Prostate gland (tissue), 2 donors: ENCODE measurements around the gene CTDSPL2. TPM values are rescaled to one million over a fixed set of nuclear protein-coding genes. Genes with fewer than 3 reads are reported as not detected.

Source experiments
- DNase-seq: peaks from one replicate; pipeline ENCODE4 v3.0.0-alpha.2; 2019; ENCODE audit warnings: low spot score
- H3K27ac ChIP-seq, 2 donors: fragments of 200-600 bp; sonication (generic); 2 replicates each; pipeline ENCODE4 v1.5.1; 2017 to 2019
- H3K27me3 ChIP-seq: fragments of 200-600 bp; sonication (generic); replicated peaks from 2 replicates; pipeline ENCODE4 v1.5.1; 2019; ENCODE audit not compliant: insufficient read depth
- H3K36me3 ChIP-seq, 2 donors: fragments of 200-600 bp; sonication (generic); 1 replicate in 1 of 2; 2 replicates in 1 of 2; pipeline versions ENCODE4 v1.5.1 to v1.8.1; 2017 to 2019
- H3K4me1 ChIP-seq: fragments of 200-600 bp; sonication (generic); replicated peaks from 2 replicates; pipeline ENCODE4 v1.5.1; 2019
- H3K4me3 ChIP-seq, 2 donors: fragments of 200-600 bp; sonication (generic); 2 replicates each; pipeline ENCODE4 v1.5.1; 2017 to 2019
- H3K9me3 ChIP-seq: fragments of 200-600 bp; sonication (generic); 2 replicates; pipeline ENCODE4 v1.5.1; 2017
- POLR2A ChIP-seq: fragments of 450-650 bp; IDR thresholded peaks from one replicate; pipeline ENCODE4 v1.6.1; 2016; ENCODE audit warnings: antibody characterized with exemption, mild to moderate bottlenecking
- POLR2AphosphoS5 ChIP-seq: sonication (generic); formaldehyde crosslinking; IDR thresholded peaks from one replicate; pipeline ENCODE4 v1.6.1; 2017; ENCODE audit warnings: antibody characterized with exemption
- WGBS: methylation state at CpG from one replicate; pipeline ENCODE4 v1.1.5; 2018; 5-methylcytosine and 5-hydroxymethylcytosine counted together
- intact Hi-C: fragments of 100-400 bp; cut with DNase I; formaldehyde crosslinking; loops from one replicate; pipeline ENCODE4 v1.14.2; 2022
- total RNA-seq, 2 donors: library from RNA; depleted of rRNA; stranded (reverse); fragments of >200 nt; gene quantifications; one replicate each; pipeline ENCODE4 v1.1.0, GENCODE V29; 2016
- TF ChIP-seq, protein P1 (sequence below), 4 experiments: fragments of 200-600 bp in 2 of 4; fragments of 450-650 bp in 2 of 4; sonication (generic) in 2 of 4; IDR thresholded peaks; 1 replicate in 3 of 4; 2 replicates in 1 of 4; pipeline ENCODE4 v1.5.1; 2016 to 2019; ENCODE audit warnings: antibody characterized with exemption in 4 of 4, mild to moderate bottlenecking in 2 of 4, moderate library complexity in 2 of 4

CTDSPL2 gene
- total RNA-seq, 2 donors from 2014 or later = 32.5 to 67.5 TPM

DNA sequence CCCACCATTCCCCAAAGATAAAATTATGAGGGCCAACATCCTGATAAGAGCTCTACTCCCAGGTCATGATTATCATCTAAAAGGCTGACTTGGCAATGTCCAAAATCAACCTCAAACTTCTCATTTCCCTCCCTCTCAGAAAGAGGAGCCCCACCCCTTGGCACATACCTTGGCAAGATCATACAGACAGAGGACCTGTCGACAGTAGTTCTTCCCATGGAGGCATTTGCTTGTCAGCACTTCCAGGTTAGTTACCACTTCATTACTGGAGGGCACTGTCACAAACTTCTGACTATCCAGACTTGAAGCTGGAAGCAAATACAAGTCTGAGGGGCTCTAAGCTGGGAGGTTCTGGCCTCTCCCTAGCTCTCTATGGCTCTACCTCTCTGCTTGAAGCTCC is 147.3 kb downstream of the CTDSPL2 start:
- H3K4me3 ChIP-seq = no peak overlapping the region
- intact Hi-C loops = no loop called here
- no peaks in the 10 kb centered on the region for H3K9me3 ChIP-seq
- DNase-seq = no peak
- no peak overlapping the region for H3K27ac ChIP-seq
- H3K4me1 ChIP-seq = no peaks in the 10 kb centered on the region
- TF ChIP-seq POLR2A (no peak), POLR2AphosphoS5 (no peak)
- TF ChIP-seq, protein P1, sequence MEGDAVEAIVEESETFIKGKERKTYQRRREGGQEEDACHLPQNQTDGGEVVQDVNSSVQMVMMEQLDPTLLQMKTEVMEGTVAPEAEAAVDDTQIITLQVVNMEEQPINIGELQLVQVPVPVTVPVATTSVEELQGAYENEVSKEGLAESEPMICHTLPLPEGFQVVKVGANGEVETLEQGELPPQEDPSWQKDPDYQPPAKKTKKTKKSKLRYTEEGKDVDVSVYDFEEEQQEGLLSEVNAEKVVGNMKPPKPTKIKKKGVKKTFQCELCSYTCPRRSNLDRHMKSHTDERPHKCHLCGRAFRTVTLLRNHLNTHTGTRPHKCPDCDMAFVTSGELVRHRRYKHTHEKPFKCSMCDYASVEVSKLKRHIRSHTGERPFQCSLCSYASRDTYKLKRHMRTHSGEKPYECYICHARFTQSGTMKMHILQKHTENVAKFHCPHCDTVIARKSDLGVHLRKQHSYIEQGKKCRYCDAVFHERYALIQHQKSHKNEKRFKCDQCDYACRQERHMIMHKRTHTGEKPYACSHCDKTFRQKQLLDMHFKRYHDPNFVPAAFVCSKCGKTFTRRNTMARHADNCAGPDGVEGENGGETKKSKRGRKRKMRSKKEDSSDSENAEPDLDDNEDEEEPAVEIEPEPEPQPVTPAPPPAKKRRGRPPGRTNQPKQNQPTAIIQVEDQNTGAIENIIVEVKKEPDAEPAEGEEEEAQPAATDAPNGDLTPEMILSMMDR (IDR thresholded peaks at IDR 0.05) = no peak
- no peaks in the 10 kb centered on the region for H3K27me3 ChIP-seq
- 58% methylated on average over 1 of the region's 1 CpG for WGBS
- no peaks in the 10 kb centered on the region for H3K36me3 ChIP-seq

Other genes with a start within 250 kb of the CTDSPL2 start
- 1 to 10 TPM in 1 of 2 donors, under 1 TPM in 1; 0.36 to 8.1 TPM for gene FRMD5, start 232.4 kb upstream of the CTDSPL2 start, total RNA-seq
- 100 to 1,000 TPM; 159 to 179 TPM for gene GOLM2, start 138.9 kb upstream of the CTDSPL2 start, total RNA-seq
- 10 to 100 TPM; 33.1 to 51.7 TPM for gene EIF3J, start 109.5 kb downstream of the CTDSPL2 start, total RNA-seq
- 10 to 100 TPM; 86.2 to 93.7 TPM for gene SPG11, start 236.0 kb downstream of the CTDSPL2 start, total RNA-seq